SK-N-SH (cell line): ENCODE results near the gene RMI2. TPM values are rescaled to one million over a fixed set of nuclear protein-coding genes. Genes with fewer than 3 reads are reported as not detected.
"Not testable (repeated sequence)": the region's sequence is repeated elsewhere in the genome, so short reads cannot be mapped to it uniquely, and the experiment has no call there.

Experiments used
- CTCF ChIA-PET: fragments of 300-600, 350-600 bp; formaldehyde crosslinking; extraction: SDS; loops from one replicate; lab custom pipeline; 2021; lab: Yijun Ruan, JAX
- POLR2A ChIA-PET: fragments of 350-600 bp; sonication (Branson Sonifier 250); formaldehyde crosslinking; extraction: SDS; loops from one replicate; lab custom pipeline; 2020; ENCODE audit warnings: antibody characterized with exemption, inconsistent platforms; lab: Yijun Ruan, JAX
- DNase-seq: peaks from one replicate; pipeline ENCODE4 v3.0.0; 2012
- H2AFZ ChIP-seq: fragments of 200-600 bp; sonication (generic); 2 replicates; pipeline ENCODE4 v1.8.1; 2016; ENCODE audit warnings: antibody characterized with exemption, mild to moderate bottlenecking, low read depth
- H3F3A ChIP-seq: fragments of 200-600 bp; sonication (generic); replicated peaks from 2 replicates; pipeline ENCODE3; 2016; ENCODE audit warnings: antibody characterized with exemption, mild to moderate bottlenecking; ENCODE audit not compliant: insufficient read depth
- H3K27ac ChIP-seq, 2 experiments: fragments of 200-500 bp in 1 of 2; fragments of 200-600 bp in 1 of 2; sonication (Bioruptor generic) in 1 of 2; sonication (generic), shearing (Covaris generic) in 1 of 2; 2 replicates each; pipeline versions ENCODE4 v1.5.1 to v1.6.1; 2014 to 2016; ENCODE audit warnings: low read depth in 2 of 2, inconsistent platforms in 1 of 2, low read length in 1 of 2, mild to moderate bottlenecking in 1 of 2, mixed read lengths in 1 of 2
- H3K27me3 ChIP-seq: fragments of 200-600 bp; sonication (generic), shearing (Covaris generic); 2 replicates; pipeline ENCODE4 v1.6.1; 2016; ENCODE audit warnings: mixed run types; ENCODE audit not compliant: insufficient read depth
- H3K36me3 ChIP-seq, 2 experiments: fragments of 200-500 bp in 1 of 2; fragments of 200-600 bp in 1 of 2; sonication (Bioruptor generic) in 1 of 2; sonication (generic) in 1 of 2; replicated peaks in 1 of 2; 2 replicates each; pipeline versions ENCODE3 to v1.5.1; 2014 to 2016; ENCODE audit warnings: low read length in 1 of 2, mild to moderate bottlenecking in 1 of 2; ENCODE audit not compliant: insufficient read depth in 2 of 2, control insufficient read depth in 1 of 2
- H3K4me1 ChIP-seq, 2 experiments: fragments of 200-500 bp in 1 of 2; fragments of 200-600 bp in 1 of 2; sonication (Bioruptor generic) in 1 of 2; sonication (generic), shearing (Covaris generic) in 1 of 2; 2 replicates each; pipeline versions ENCODE4 v1.5.1 to v1.6.1; 2014 to 2016; ENCODE audit warnings: low read depth in 1 of 2, low read length in 1 of 2, mixed run types in 1 of 2; ENCODE audit not compliant: insufficient read depth in 2 of 2, control insufficient read depth in 1 of 2
- H3K4me2 ChIP-seq: fragments of 200-600 bp; sonication (generic), shearing (Covaris generic); 2 replicates; pipeline ENCODE4 v1.6.1; 2017; ENCODE audit warnings: mixed run types
- H3K4me3 ChIP-seq, 2 experiments: fragments of 200-500 bp in 1 of 2; fragments of 200-600 bp in 1 of 2; sonication (Bioruptor generic) in 1 of 2; sonication (generic), shearing (Covaris generic) in 1 of 2; 2 replicates each; pipeline versions ENCODE4 v1.5.1 to v1.8.1; 2014 to 2016; ENCODE audit warnings: low read depth in 2 of 2, inconsistent platforms in 1 of 2, low read length in 1 of 2, mild to moderate bottlenecking in 1 of 2, mixed read lengths in 1 of 2, moderate library complexity in 1 of 2
- H3K79me2 ChIP-seq: fragments of 200-600 bp; sonication (generic); 2 replicates; pipeline ENCODE4 v1.8.1; 2017; ENCODE audit warnings: mild to moderate bottlenecking; ENCODE audit not compliant: insufficient read depth
- H3K9ac ChIP-seq: fragments of 200-600 bp; sonication (generic); 2 replicates; pipeline ENCODE4 v1.6.1; 2017; ENCODE audit warnings: mixed run types
- H3K9me2 ChIP-seq: fragments of 200-600 bp; sonication (generic); 2 replicates; pipeline ENCODE4 v1.6.1; 2017; ENCODE audit warnings: mixed run types
- H3K9me3 ChIP-seq: fragments of 200-600 bp; sonication (generic); 2 replicates; pipeline ENCODE4 v1.6.1; 2017; ENCODE audit warnings: mixed run types, mild to moderate bottlenecking, moderate library complexity
- H4K20me1 ChIP-seq: fragments of 200-600 bp; sonication (generic); 2 replicates; pipeline ENCODE4 v1.6.1; 2017; ENCODE audit warnings: mild to moderate bottlenecking, mixed run types; ENCODE audit not compliant: insufficient read depth
- EP300 ChIP-seq, 2 experiments: IDR thresholded peaks; 2 replicates each; pipeline versions ENCODE4 v1.4.0 to v1.6.1; 2012; ENCODE audit warnings: borderline replicate concordance in 1 of 2, low read depth in 1 of 2, low read length in 1 of 2
- EZH2phosphoT487 ChIP-seq: fragments of 200-600 bp; sonication (generic); IDR thresholded peaks from 2 replicates; pipeline ENCODE4 v1.6.1; 2017; ENCODE audit warnings: low read depth, mixed run types, mild to moderate bottlenecking, antibody characterized with exemption, moderate library complexity, borderline replicate concordance
- POLR2AphosphoS5 ChIP-seq: IDR thresholded peaks from 2 replicates; pipeline ENCODE4 v1.6.1; 2012; ENCODE audit warnings: low read depth, low read length
- TCF12 ChIP-seq: IDR thresholded peaks from 2 replicates; pipeline ENCODE4 v1.4.0; 2012
- USF1 ChIP-seq: IDR thresholded peaks from 2 replicates; pipeline ENCODE4 v1.4.0; 2012; ENCODE audit warnings: low read depth, borderline replicate concordance
- WGBS: methylation state at CpG from one replicate; pipeline ENCODE4 v1.1.6; 2017; ENCODE audit warnings: low lambda C conversion rate; 5-methylcytosine and 5-hydroxymethylcytosine counted together
- polyA plus RNA-seq, 3 experiments: library from polyadenylated mRNA; depleted of rRNA; stranded (reverse); fragments of >200 nt; gene quantifications; 2 replicates each; pipeline ENCODE4 v1.2.3, GENCODE V29; 2012

Gene RMI2
- polyA plus RNA-seq, 1 of the 3 experiments (the other 2 are of a cell fraction), result 8.5 TPM

GRCh38 chr16:11370932-11371279 is 25.6 kb downstream of the RMI2 start:
- 95% methylated on average over 13 of the region's 13 CpGs for WGBS
- ChIA-PET POLR2A (interaction anchor here (0.7 kb wide), 1 partner anchor 321 kb away, joined by 3 read pairs; no protein-coding TSS in a partner anchor), CTCF (interaction anchor here (1.5 to 2.0 kb wide), 5 partner anchors 13 to 407 kb away, joined by 4 to 10 read pairs (median 8); no protein-coding TSS in a partner anchor)
- not testable (repeated sequence) for H3K27me3 ChIP-seq, H3K36me3 ChIP-seq, H4K20me1 ChIP-seq, H3K79me2 ChIP-seq, H3K9ac ChIP-seq, H2AFZ ChIP-seq, H3K27ac ChIP-seq, H3K9me3 ChIP-seq, H3K4me2 ChIP-seq, H3K4me1 ChIP-seq, H3F3A ChIP-seq, H3K4me3 ChIP-seq, DNase-seq, H3K9me2 ChIP-seq

- POLR2A ChIA-PET, result no interaction called here
- H3K36me3 ChIP-seq, result no peaks in the 10 kb centered on the region
- no peak overlapping the region for H3K9ac ChIP-seq
- H3K79me2 ChIP-seq, result no peaks in the 10 kb centered on the region
- H3K4me3 ChIP-seq, result no peak overlapping the region
- no peak overlapping the region for H3K27ac ChIP-seq
- CTCF ChIA-PET, result interaction anchor here (0.7 to 2.0 kb wide), 16 partner anchors 8 to 408 kb away, joined by 3 to 10 read pairs (median 5); no protein-coding TSS in a partner anchor
- H3K4me1 ChIP-seq, result no peaks in the 10 kb centered on the region
- no peaks in the 10 kb centered on the region for H3K9me3 ChIP-seq
- no peaks in the 10 kb centered on the region for H3F3A ChIP-seq
- no peaks in the 10 kb centered on the region for H3K9me2 ChIP-seq
- H3K27me3 ChIP-seq, result no peaks in the 10 kb centered on the region
- no peak for DNase-seq
- TF ChIP-seq USF1 (no peak), POLR2AphosphoS5 (no peak), EZH2phosphoT487 (no peak), EP300 (IDR thresholded peaks at IDR 0.05; ENCODE audit: borderline replicate concordance in 1 of 2, low read depth in 1 of 2, low read length in 1 of 2) (no peak)
- H3K4me2 ChIP-seq, result no peak overlapping the region
- WGBS, result 90% methylated on average over 10 of the region's 10 CpGs
- H2AFZ ChIP-seq, result no peak overlapping the region
- H4K20me1 ChIP-seq, result no peaks in the 10 kb centered on the region
These were observed 27.0 kb downstream of the RMI2 start for GRCh38 chr16:11372073-11372828.

GRCh38 chr16:11372829-11373306 is 27.6 kb downstream of the RMI2 start:
- Histone ChIP-seq H3K27me3 (no peaks in the 10 kb centered on the region), H2AFZ (no peak overlapping the region), H3K27ac (no peak overlapping the region), H3F3A (no peaks in the 10 kb centered on the region), H4K20me1 (no peaks in the 10 kb centered on the region), H3K9ac (no peak overlapping the region), H3K36me3 (no peaks in the 10 kb centered on the region), H3K4me2 (no peak overlapping the region), H3K79me2 (no peaks in the 10 kb centered on the region), H3K4me3 (no peak overlapping the region), H3K9me2 (no peaks in the 10 kb centered on the region), H3K4me1 (no peaks in the 10 kb centered on the region), H3K9me3 (no peaks in the 10 kb centered on the region)
- TF ChIP-seq TCF12 (no peak), EZH2phosphoT487 (no peak)
- 89% methylated on average over 6 of the region's 6 CpGs for WGBS
- CTCF ChIA-PET, result interaction anchor here (1.2 to 2.6 kb wide), 6 partner anchors 10 to 408 kb away, joined by 3 to 9 read pairs (median 6); no protein-coding TSS in a partner anchor
- POLR2A ChIA-PET, result no interaction called here
- DNase-seq, result no peak
